HG03469 (cell line): ENCODE data around the gene GRIA1.

Experiments used
- ATAC-seq: cut with Tn5 transposase; IDR thresholded peaks from one replicate; pipeline ENCODE4 v1.9.1; 2021; ENCODE audit warnings: mild to moderate bottlenecking, moderate library complexity, moderate number of reproducible peaks; ENCODE audit not compliant: unreplicated experiment

Gene GRIA1

DNA sequence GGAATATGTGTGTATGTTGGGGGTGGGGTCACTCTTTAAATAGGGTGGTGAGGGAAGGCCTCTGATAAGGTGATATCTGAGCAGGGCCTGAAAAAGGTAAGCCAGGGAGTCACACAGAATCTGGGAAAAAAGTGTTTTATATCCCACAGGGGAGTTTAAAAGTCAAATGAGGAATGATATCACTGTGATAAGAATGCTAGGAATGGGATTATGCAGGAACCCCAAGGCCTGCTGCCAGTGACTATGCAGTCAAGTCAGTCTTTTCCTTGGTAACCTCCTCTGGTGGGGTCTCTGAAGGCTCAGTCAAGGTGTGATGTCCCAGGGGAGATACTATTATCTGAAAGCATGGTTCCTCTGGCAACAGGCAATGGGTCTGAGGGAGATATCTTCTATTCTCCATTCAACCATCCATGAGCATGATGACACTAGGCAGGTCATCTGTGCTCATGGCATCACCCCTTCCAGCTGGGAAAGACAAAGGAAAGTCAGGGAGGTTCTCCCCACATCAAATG lies 53.5 kb downstream of the GRIA1 start:
- ATAC-seq, result no peak

DNA sequence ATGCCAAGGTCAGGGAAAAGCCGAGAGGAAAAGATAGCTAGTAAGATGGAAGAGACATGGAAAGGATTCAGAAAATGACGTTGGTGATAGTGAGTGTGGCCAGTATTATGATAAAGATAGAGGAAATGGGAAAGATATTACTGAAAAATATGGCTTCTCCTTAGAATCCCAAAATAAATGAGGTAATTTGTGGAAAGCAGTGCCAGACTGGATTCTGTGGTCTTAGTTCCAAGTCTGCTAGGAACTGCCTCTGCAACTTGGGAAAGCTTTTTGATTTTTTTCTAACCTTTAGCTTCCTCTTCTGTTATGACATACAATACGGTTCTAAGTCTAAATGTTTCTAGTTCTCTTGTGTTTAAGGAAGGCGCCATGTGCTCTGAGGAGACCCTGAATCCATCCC lies 54.2 kb downstream of the GRIA1 start:
- no peak for ATAC-seq

DNA sequence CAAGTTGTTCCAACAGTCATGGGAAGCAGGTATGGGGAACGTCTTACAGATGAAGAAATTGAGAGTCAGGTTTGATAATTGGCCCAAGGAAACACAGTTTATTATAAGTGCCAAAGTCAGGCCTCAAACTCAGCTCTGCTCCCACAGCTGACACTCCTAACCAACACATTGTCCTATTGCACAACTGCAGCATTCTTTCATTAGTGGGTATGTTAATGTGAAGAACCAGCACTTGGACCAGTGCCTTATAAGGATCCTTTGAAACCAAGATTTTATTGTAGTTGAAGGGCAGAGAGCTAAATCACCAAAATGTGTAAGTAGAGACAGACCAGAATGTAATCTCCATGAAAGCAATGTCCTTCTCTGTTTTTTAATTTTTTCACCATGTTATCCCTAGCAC lies 56.1 kb downstream of the GRIA1 start:
- no peak for ATAC-seq

DNA sequence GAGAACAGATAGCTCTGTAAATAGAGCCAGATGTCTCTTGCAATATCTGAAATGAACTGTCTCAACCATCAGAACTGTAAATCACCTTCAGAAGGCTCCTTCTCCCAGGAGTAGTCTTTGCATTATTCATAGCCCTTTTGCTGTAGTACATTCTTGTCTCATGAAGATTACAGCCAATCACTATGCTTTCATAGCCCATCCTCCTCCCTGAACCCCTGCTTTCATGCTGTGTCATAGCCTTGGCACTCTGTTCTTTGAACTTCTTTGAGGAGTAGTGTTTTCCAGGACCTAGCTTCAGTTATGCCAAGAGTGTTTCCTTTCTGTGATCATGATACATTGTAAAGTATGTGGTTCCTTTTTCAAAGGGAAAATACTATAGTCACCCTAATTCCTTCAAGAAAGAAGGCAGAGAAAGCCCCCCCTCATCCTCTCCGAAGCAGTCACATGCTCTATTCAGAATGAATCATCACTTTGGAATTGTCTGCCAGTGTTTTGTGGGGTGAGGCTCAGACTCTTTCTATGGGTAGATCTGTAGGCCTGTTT lies 61.1 kb downstream of the GRIA1 start:
- no peak for ATAC-seq

DNA sequence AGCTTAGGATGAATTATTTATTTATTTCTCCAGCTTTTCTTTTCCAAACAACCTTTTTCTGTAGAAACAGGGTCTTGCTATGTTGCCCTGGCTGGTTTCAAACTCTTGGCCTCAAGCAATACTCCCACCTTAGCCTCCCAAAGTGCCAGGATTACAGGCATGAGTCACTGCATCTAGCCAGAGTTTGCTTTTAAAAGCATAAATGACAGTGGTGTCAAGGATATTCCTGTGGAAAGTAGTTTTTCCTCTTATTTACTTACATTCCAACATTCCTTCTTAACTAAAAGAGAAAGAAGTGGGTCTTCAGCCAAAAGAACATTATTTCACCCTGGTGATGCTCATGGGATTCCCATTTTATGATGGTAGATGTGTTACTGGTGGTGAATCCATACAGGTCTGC lies 62.4 kb downstream of the GRIA1 start:
- no peak for ATAC-seq

DNA sequence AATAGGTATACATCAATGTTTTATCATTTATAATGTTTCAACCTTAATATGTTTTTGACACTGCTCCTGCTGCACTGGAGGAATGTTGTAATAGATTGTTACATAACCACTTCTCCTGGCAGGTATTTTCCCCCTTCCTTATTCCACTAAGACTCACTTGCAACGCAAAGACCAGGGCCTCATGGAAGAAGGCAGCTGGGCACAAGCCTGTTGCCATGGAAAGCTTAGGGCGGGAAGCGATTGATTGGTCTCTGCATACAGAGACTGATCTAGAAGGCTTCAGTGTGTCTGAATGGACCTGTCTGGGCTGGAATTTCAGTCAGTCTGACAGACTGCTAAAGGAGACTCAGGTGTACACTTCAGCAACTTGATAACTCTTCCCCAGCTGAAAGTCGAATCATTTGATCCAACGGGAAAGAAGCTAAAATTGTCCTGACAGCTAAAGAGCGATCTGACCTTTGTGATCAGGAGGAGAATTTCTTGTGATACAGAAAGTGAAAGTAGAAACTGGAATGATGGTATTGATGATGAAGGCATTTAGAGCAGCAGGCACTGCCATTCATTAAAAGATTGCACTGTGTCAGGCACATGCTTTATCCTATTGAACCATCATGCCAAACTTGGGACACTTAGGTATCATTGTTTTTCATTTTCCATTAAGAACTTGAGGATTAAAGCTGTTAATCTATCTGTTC lies 65.1 kb downstream of the GRIA1 start:
- ATAC-seq, result no peak

DNA sequence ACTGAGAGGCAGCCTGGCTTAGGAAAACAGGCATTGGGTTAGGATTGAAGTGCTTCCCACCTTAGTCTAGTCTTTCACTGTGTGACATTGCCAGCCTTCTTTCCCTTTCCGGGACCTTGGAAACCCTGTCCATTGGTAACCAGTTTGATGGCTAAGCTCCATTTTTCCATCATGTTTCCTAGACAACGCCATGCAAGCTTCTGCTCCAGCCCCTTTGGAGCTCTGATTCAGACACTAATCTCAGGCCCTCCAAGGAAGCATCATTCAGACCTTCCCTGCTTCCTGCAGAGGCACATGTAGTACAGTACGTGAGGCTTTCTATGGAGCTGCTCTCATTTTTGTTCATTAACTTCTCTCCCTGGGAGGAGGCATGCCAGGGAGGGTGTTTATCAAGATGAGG lies 68.5 kb downstream of the GRIA1 start:
- ATAC-seq, result no peak

DNA sequence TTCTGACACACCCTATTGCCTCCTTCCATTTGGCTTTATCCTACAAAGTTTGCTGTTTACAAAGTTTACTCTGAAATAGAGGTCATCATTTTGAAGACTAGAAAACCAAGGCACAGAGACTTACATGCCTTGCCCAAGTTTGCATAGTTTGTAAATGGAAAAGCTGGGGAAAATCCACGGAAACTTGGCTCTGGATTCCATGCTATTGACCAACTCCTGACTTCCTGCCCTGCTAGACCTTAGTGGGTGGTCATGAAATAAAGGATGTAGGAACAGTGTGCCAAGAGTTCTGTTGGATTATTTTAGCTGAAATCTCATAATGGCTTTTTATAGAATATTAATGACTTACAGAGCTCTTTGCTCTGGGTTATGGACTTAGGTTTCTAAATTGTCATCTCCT lies 69.5 kb downstream of the GRIA1 start:
- ATAC-seq, result no peak

DNA sequence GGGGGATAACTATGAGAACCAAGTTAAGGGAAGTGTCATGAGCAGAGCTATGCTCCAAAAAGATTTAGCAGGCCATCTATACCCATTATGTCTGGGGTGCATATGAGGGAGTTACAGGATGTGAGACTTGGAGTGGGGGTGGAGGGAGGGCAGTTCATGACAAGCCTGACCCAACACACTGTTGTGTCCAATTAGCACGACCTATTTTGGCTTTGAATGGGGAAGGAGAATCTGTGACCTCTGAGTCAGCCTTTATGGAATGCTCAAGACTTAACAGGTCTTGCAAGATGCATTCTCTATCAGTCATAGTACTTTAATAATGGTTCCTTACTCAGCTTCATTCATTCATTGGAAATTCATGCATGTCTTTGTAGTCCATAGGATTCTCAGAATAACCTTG lies 71.7 kb downstream of the GRIA1 start:
- no peak for ATAC-seq

DNA sequence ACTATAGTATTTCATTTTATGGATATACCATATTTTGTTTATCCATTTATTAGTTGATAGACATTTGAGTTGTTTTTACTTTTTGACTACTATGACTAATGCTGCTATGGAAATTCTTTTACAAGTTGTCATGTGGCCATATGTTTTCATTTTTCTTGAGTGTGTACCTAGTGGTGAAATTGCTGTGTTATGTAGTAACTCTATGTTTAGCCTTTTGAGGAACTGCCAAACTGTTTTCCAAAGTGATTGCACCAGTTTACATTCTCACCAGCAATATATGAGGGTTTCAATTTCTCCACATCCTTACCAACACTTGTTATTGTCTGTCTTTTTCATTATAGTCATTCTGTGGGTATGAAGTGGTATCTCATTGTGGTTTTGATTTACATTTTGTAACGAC lies 75.4 kb downstream of the GRIA1 start:
- ATAC-seq, result no peak

DNA sequence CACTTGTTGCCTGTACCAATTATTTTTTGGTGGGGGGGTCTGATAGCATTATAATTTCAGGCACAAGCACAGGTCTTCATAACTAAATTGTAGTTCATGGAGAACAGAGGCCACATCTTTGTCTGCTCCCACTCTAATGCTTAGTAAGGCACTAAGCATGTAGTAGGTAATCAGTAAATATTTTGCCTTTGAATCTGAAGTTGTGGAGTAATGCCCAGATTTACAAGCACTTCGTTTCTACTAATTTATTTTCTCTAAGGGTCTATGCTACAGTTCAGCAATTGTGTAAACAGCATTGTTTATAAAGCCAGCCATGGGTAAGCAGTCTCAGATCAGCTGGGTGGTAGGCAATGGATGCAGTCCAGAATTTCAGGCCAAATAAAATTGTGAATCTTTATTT lies 78.6 kb downstream of the GRIA1 start:
- ATAC-seq, result no peak

DNA sequence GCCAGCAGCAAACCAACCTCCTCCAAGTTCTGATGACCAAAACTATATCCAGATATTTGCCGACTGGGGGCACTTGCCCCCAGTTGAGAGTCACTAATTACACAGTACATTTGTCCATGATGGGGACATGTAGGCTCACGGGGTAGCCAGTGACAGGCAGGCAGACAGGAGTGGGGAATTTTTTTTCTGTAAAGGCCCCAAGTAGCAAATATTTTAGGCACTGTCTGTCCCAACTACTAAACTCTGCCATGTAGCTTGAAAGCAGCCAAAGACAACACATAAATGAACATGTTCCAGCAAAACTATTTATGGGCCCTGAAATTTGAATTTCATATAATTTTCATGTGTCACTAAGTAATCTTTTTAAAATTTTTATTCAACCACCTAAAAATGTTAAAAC lies 80.7 kb downstream of the GRIA1 start:
- no peak for ATAC-seq

DNA sequence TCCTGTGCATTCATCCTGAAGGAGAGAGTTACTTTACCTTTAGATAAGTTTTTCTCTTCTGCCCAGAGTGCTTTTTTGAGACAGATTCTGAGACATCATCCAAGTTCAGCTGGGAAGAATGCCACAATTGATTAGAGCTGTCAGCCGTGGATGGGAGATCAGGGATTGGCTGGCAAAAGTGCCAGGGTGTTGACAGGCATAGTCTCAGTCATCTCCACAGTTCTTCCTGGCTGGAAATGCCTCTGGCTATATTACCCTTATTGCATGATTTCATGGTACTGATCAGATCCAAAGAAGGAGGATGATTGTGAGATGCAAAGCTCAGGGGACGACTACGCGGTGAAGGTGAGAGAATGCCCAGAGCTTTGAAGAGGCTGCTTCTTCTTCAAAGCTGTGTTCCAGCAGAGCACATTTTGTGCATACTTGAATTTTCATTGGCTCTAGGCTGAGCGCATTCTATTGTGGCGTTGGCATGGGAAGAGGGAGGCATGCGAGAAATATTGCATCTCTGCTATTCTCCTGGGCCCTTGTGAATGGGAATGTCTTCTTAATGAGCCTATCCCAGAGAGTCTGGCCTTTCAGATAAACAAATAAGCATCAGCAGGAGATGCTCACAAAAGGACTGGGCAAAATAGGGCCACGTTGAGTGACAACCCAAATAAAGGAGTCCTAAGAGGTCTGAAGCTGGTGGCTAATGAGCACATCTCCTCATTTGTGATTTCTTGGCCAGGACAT lies 82.1 kb downstream of the GRIA1 start:
- ATAC-seq, result no peak

DNA sequence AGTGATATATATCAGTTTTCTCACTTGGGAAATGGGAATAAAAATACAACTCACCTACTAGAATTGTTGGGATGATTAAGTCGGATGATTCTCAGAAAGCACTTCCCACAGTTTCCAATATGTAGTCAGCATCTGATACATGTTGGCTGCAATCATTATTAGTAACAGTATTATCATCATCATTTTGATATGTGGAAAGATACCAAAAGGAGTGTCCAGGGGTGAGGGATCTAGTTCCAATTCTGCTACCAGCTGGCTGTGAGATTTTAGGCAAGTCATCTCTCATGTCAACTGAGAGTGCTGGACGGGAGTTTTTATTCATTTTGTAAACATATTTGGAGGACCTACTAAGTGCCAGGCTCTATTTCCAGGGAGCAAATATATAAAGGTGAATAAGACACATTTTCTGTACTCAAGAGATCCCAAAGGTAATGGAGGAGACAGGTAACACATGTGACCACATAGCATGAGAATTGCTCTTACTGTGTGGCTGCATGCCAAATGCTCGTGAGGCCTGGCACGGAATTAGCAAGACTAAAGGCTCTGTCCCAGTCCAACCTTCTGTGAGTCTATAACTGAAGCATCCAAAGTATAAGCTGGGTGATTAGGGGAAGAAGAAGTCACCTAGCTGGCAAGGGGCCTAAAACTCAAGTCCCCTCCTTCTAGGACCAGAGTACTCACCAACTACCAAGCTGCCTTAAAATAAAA lies 83.0 kb downstream of the GRIA1 start:
- ATAC-seq, result no peak

DNA sequence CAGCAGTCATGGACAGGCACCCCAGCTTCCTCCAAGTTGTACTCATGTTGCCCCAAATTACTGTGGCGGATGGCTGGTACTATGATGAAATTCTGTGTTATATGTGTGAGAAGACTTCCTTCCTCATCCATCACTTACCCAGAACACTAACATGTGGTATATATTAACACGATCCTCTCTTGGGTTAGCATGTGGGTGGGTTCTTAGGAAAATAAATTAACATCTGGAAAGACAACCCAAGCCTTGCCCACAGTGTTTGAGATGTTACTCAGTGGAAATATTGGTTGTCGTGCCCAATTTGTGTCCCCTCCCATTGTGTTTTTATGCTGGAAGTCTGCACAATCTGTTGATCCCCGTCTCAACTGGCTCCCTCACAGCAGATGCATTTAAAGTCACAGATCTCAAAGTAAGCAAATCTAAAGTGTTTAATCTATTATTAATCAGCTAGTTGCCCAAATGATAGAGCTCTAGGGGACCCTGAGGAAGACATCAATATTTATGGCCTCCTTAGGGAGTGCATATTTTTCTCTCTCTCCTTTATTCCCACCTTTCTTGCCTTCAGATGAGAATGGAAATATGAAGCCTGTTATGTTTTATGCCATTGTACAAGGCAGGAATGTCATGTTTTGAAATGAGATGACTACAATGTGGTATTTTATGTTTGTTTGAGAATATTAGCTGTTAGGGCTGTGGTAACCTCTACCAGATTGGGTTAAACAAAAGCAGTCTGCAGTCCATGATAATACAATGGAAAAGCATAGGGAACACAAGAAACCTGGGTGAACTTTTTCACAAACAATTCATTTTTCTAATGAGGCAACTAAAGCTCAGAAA lies 93.9 kb downstream of the GRIA1 start:
- no peak for ATAC-seq

DNA sequence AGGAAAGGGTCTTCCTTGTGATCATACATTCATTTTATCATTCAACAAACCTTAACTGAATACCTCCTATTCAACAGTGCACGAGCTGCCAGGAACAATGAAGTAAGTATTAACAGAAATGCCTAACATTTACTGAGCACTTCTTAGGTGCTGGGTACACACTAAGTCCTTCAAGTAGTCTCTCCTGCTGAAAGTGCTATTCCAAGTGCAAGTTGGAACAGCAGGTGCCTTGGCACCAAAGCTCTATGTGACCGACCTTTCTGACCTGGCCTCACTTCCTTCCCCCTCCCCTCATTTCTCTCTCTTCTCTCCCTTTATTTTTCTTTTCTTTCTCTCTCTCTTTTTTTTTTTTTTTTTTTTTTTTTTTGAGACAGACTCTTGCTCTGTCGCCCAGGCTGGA lies 94.5 kb downstream of the GRIA1 start:
- ATAC-seq, result no peak

DNA sequence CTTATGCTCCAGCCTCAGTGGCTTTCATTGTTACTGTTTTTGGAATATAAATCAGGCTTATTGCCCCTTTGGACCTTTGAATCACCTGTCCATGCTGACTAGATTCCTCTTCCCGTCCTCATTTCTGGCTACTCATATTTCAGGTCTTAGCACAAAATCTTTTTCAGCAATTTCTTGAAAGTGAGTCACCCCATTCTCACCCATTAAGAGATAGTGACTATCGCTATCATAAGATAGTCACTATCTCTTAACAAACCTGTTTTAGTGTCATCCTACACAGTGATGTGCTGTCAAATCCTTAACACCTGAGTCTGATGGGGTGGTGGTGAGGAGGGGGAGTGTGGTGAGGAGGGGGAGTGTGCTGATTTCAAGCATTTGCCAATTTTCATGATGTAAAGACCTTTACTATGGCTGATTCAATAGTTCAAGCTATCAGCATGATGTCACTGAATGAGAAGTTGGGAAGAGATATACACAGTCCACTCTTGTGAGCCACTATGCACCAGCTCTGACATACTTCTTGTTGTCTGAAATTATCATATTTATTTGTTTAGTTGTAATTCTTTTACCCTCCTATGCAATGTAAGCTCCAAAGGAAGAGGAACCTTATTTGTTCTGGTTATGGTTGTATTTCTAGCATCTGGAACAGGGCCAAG lies 95.3 kb downstream of the GRIA1 start:
- ATAC-seq, result no peak

DNA sequence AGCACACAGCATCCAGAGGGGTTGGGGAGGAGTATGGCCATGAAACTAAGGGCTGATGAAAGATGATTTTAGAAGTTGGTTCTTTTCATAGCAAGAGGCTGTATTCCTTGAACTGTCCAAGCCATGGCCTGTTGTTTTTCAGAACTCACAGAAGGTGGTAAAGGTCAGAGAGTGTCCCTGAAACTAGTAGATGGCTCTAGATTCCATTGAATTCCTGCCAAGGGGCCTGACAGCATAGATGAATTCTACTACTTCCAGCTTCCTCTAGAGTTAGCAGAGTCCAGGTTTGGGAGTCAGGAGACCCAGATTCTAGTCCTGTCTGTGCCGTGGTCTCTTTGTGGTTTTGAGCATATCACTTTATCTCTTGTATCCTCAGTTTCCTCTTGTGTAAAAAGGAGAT lies 101.6 kb downstream of the GRIA1 start:
- ATAC-seq, result no peak

DNA sequence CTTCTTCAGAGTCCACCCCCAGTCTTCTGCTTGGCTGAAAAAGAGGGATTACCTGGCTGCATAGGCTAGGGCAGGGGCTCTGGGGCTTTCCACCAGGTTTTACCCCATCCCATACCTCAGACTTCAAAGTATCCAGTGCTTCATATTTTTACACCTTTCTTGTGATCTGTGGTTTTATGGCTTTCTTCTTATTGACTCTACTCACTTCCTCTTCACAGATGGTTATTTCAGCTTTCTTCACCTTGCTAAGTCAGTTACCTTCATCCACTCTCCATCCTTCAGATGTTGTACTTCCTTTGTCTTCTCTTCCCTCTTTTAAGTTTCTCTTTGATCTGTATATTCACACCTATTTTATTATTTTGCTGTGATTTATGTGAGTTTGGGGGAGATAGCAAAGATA lies 104.3 kb downstream of the GRIA1 start:
- ATAC-seq, result no peak

DNA sequence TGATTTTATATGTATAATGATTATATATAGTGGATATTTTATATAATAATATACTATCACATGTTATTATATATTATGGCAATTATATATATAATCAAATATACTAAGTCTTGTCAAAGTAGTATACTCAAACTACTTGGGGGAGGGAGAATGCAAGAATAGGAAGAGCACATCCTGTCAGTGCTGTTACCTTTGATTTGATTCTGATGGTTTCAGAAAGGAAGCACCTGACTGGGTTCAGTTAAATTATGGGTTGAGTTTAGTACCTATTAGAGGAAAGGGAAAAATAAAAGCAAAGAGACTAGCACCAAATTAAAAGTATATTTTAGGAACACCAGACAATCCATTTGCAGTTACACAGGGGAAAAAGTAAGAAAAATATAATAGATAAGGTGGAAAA lies 107.6 kb downstream of the GRIA1 start:
- ATAC-seq, result peak; percentile 47
